ENCODE results near the gene RALY.

DNA sequence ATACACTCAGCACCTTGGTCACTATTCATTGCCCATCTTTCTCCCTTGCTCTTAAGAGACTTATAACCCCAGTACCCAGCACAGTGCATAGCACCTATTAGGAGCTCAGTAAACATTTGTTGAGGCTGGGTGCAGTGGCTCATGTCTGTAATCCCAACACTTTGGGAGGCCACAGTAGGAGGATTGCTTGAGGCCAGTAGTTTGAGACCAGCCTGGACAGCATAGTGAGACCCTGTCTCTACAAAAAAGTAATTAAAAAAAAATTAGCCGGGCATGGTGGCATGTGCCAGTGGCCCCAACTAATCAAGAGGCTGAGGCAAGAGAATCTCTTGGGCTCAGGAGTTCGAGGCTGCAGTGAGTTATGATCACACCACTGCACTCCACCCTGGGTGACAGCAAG lies 126.5 kb downstream of the RALY start:
- TF ChIP-seq CTCF (IDR thresholded peaks at IDR 0.05): no peak
- TF ChIP-seq POLR2AphosphoS5 (IDR thresholded peaks at IDR 0.05): no peak
